ENCODE data around the gene UBE2E2.

The UBE2E2 gene

GRCh38 chr3:23198801-23199200 is 4.3 kb upstream of the UBE2E2 start:
- no peak for DNase-seq

GRCh38 chr3:23199649-23200048 is 3.5 kb upstream of the UBE2E2 start:
- no peak for DNase-seq

- no peak for DNase-seq
Measured at GRCh38 chr3:23201154-23201838, 1.8 kb upstream of the UBE2E2 start.

- no peak for DNase-seq
Measured at GRCh38 chr3:23202203-23202920, 765 bp upstream of the UBE2E2 start.

- DNase-seq = peak; percentile 4
Measured at GRCh38 chr3:23203708-23204330, 692 bp downstream of the UBE2E2 start.

- no peak for DNase-seq
Measured at GRCh38 chr3:23206366-23206765, 3.2 kb downstream of the UBE2E2 start.

- DNase-seq = no peak
Measured at GRCh38 chr3:23209103-23209502, 6.0 kb downstream of the UBE2E2 start.

GRCh38 chr3:23209747-23210487 is 6.8 kb downstream of the UBE2E2 start:
- no peak for DNase-seq

GRCh38 chr3:23213813-23214212 is 10.7 kb downstream of the UBE2E2 start:
- DNase-seq = no peak

- no peak for DNase-seq
Measured at GRCh38 chr3:23217872-23218554, 14.9 kb downstream of the UBE2E2 start.

- no peak for DNase-seq
Measured at GRCh38 chr3:23219117-23219516, 16.0 kb downstream of the UBE2E2 start.

GRCh38 chr3:23219552-23219951 is 16.4 kb downstream of the UBE2E2 start:
- DNase-seq = no peak

- no peak for DNase-seq
Measured at GRCh38 chr3:23221136-23221535, 18.0 kb downstream of the UBE2E2 start.

GRCh38 chr3:23232016-23232415 is 28.9 kb downstream of the UBE2E2 start:
- DNase-seq = no peak

- DNase-seq = no peak
Measured at GRCh38 chr3:23232854-23233253, 29.7 kb downstream of the UBE2E2 start.

- no peak for DNase-seq
Measured at GRCh38 chr3:23235264-23235663, 32.1 kb downstream of the UBE2E2 start.

- DNase-seq = no peak
Measured at GRCh38 chr3:23236890-23237289, 33.8 kb downstream of the UBE2E2 start.

GRCh38 chr3:23238156-23238555 is 35.0 kb downstream of the UBE2E2 start:
- DNase-seq = no peak

GRCh38 chr3:23238578-23238977 is 35.5 kb downstream of the UBE2E2 start:
- no peak for DNase-seq

GRCh38 chr3:23239211-23240068 is 36.3 kb downstream of the UBE2E2 start:
- no peak for DNase-seq

- no peak for DNase-seq
Measured at GRCh38 chr3:23240171-23240785, 37.2 kb downstream of the UBE2E2 start.

Data from activated CD4-positive, alpha-beta T cell treated with anti-CD3 and anti-CD28 coated beads, Interleukin-10, Interleukin-2, amounts not matched to agents 100 ng/mL and 50 ng/mL, durations not matched to agents 16 hours and 8 hours (primary cell).